Stimulated activated CD4-positive, alpha-beta T cell treated with anti-CD3 and anti-CD28 coated beads, Interleukin-12 subunit alpha, Interleukin-12 subunit beta, amount 100 ng/mL, for 48 hours (primary cell): Measurements from ENCODE around the gene PINLYP.
"Not testable (repeated sequence)": the region's sequence is repeated elsewhere in the genome, so short reads cannot be mapped to it uniquely, and the experiment has no call there.

ENCODE experiments used
- DNase-seq, 3 donors: peaks; one replicate each; pipeline ENCODE4 v3.0.0-alpha.2; 2020; ENCODE audit warnings: low read depth in 2 of 3, low spot score in 1 of 3

The PINLYP gene

GRCh38 chr19:43547926-43548325, 27.7 kb upstream of the PINLYP start:
- DNase-seq, result not testable (repeated sequence)

DNA sequence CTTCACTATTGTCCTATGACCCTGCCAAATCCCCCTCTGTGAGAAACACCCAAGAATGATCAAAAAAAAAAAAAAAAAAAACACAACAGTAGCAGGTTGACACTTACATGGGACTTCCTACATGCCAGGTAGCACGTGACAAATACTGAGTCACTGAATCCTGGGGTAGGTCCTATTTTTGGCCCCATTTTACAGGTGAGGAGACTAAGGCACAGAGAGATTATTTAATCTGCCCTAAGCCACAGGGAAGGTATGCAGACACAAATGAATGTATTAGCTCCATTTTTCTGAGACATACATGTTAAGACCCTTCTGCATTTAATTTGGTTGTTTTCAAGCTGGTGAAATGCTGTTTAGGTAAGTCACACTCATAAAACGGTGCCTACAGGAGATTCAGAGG, 26.9 kb upstream of the PINLYP start:
- DNase-seq, result no peak

GRCh38 chr19:43551399-43552197, 24.0 kb upstream of the PINLYP start:
- no peak for DNase-seq

DNA sequence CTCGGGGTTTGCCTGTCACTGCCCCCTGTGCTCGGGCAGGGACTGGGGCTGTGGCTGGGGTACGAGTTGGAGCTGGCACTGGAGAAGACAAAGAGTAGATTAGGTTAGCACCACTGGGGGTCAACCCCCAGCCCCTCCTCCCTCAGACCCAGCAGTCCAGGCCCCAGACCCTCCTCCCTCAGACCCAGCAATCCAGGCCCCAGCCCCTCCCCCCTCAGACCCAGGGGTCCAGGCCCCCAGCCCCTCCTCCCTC, 23.5 kb upstream of the PINLYP start:
- no peak for DNase-seq

- DNase-seq, result no peak
Measured at GRCh38 chr19:43552616-43553015, 23.0 kb upstream of the PINLYP start.

GRCh38 chr19:43553656-43554055, 21.9 kb upstream of the PINLYP start:
- no peak for DNase-seq

GRCh38 chr19:43554317-43554895, 21.2 kb upstream of the PINLYP start:
- DNase-seq, result no peak

DNA sequence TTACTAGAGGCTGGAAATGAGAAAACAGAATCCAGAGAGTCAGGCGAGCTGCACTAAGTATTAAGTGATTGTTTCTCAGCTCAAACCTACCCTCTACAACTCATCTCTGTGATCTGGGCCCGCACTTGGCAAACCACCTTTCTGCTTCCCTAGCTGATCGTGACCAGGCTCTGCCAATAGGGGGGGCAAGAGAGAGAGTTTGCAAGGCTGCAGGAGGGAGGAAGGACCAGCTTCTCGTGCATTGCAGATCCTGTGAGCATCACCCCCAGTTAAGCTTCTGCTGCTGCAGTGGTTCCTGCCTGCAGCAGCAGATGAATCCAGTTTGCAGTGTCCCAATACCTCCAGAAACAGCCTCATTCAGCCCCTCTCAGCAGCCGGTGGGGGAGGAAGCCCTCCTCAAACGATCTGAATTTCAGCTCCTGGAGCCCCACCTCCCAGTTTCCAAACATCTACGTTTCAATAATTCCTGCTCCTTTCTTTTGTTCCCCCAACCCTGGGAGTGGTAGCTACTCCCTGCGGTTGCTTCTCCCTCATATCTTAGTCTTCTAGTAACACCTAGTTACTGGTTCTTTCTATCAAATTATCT, 20.3 kb upstream of the PINLYP start:
- DNase-seq, result peak; percentile 69 to 89 (median 70)

DNA sequence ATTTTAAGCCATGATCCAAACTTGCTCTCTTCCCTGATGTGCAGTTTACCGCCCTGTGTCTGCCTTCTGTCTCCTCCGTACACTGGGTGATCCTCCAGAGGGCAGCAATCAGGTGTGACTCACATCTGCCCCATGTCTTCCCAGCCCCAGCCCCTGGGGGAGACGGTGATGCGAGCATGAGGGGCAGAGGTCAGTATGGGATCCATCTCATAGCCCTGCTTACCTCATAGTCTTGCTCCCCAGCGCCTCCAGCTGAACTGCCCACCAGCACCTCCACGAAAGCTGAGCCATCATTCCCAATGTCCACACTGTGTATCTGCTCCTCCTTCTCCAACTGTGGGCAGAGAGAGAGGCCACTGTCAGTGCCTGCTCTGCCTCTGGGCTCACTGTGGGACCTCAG, 14.9 kb upstream of the PINLYP start:
- DNase-seq, result no peak

GRCh38 chr19:43561139-43561970, 14.2 kb upstream of the PINLYP start:
- DNase-seq, result no peak

GRCh38 chr19:43562226-43562697, 13.3 kb upstream of the PINLYP start:
- DNase-seq, result no peak

GRCh38 chr19:43562698-43563241, 12.8 kb upstream of the PINLYP start:
- peak; percentile 38 to 52 (median 43) for DNase-seq

GRCh38 chr19:43563816-43564457, 11.7 kb upstream of the PINLYP start:
- no peak for DNase-seq

- no peak for DNase-seq
Measured at GRCh38 chr19:43564800-43565199, 10.8 kb upstream of the PINLYP start.

- no peak for DNase-seq
Measured at GRCh38 chr19:43569657-43570056, 5.9 kb upstream of the PINLYP start.

DNA sequence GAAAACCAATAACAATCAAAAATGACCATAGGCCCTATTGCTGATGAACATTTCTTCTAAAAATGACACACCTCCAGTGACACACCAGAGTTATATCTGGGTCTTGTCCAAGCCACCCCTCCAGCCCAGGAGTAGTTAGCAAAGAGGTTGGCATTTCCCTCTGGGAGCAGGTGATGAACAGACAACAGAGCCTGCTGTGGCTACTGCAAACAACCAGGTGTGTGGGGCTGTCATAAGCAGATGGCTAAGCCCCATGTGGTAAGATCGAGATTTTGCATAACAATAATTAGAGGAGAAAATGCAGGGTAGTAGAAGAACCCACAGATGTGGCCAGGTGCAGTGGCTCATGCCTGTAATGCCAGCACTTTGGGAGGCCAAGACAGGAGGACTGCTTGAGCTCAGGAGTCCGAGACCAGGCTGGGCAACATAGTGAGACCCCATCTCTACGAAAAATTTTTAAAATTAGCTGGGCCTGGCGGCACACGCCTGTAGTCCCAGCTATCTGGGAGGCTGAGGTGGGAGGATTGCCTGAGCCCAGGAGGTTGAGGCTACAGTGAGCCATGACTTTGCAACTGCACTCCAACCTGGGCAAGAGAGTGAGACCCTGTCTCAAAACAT, 5.3 kb upstream of the PINLYP start:
- no peak for DNase-seq

DNA sequence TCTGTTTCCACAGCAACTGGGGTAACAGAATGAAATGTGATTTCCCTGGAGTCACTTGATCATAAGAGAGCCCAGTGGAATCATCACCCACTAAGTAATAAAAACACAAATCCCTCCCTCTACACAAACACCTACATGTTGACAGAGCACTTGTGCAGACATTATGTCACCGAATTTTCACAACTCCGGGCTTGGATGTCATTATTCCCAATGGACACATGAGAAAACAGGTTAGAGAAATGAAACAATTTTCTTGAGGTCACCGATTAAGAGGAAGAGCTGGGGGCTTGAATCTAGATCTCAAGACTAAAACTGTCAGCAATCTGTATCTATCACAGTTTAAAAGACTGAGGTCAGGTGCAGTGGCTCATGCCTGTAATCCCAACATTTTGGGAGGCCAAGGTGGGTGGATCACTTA, 3.4 kb upstream of the PINLYP start:
- DNase-seq, result no peak

- DNase-seq, result no peak
Measured at GRCh38 chr19:43574424-43575155, 1.0 kb upstream of the PINLYP start.

DNA sequence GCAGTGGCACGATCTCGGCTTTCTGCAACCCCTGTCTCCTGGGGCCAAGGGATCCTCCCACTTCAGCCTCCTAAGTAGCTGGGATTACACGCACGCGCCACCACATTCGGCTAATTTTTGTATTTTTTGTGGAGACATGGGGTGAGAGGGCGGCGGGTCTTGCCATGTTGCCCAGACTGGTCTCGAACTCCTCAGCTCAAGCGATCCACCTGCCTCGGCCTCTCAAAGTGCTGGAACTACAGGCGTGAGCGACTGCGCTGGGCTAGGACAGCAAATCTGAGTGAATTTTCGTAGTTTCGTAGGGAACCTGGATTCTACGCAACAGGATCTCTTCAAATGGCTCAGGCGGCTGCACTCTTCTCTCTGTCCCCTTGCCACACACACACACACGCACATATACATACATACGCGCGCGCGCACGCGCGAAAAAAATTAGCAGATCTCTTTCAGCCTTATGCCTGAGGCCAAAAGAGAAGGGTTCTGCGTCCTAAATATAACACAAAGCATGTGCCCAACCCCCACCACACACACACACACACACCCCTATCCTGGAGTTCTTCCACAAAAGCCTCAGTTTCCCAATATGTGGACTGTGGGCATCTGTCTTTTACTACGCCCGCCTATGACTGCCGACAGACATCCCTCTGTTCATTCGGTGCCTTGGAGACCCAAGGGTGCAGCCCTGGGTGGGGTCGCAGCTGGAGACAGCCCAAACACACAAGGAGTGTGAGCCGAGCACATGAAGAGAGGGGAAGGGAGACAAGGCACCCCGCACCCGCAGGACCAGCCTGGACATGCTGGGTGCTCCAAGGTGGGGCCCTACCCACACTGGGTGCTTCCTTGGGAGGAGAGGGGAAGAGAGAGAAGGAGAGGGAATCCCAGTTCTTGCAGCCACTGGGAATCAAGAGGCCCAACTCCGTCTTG, 616 bp downstream of the PINLYP start:
- DNase-seq, result no peak
